ENCODE measurements around the gene CRYAA. TPM values are rescaled to one million over a fixed set of nuclear protein-coding genes. Genes with fewer than 3 reads are reported as not detected.
"Not testable (repeated sequence)": the region's sequence is repeated elsewhere in the genome, so short reads cannot be mapped to it uniquely, and the experiment has no call there.

The CRYAA gene
- not detected for total RNA-seq

DNA sequence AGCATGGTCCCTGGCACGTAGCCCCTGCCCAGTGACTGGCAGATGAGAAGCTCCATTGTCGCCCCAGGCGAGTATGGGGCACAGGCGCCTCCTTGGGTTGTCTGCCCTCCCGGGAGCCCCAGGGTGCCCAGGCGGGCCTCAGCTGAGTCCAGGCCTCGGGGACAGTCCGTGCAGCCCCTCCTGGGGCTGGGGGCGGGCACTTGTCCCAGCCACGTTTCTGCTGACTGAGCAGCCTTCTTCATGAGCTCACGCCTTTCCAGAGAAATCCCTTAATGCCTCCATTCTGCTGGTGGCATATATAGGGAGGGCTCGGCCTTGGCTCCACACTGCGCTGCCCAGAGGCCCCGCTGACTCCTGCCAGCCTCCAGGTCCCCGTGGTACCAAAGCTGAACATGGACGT is at the start of gene CRYAA:
Gene CRYAA (plus strand): TSS at position 301 of the 400 bp plus-strand sequence. CDS start 92 bp downstream, at position 393.
- not testable (repeated sequence) for ATAC-seq (ENCODE audit: insufficient number of reproducible peaks, low FRiP score, low read depth); H3K36me3 ChIP-seq; H3K4me1 ChIP-seq (ENCODE audit: control insufficient read depth in 1 of 2, low read depth in 2 of 2); H3K27ac ChIP-seq; H3K9me3 ChIP-seq; H3K27me3 ChIP-seq (replicated peaks; ENCODE audit: insufficient read depth); H3K4me3 ChIP-seq; DNase-seq (ENCODE audit: low spot score)

DNA sequence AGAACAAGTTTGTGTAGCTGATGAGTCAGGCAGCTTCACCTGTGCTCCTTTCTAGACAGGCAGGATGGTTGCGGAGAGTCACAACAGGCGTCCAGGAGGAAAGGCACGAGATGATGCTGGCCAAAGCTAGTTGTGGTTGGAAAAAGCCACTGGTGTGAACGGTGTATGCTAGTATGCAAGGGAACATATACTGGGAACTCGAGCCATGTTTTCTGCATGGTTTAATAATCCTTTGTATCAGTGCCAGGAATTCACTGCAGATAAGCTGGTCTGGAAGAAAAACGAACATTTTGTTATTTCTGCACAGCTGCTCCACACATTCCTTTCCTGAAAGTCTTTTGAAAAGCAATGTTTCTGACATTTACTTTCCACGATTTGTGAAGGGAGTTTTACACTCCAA is 38.7 kb upstream of the CRYAA start:
- H3K4me3 ChIP-seq; DNase-seq (ENCODE audit: low spot score); H3K4me1 ChIP-seq (ENCODE audit: control insufficient read depth in 1 of 2, low read depth in 2 of 2); H3K36me3 ChIP-seq; H3K9me3 ChIP-seq; ATAC-seq (ENCODE audit: insufficient number of reproducible peaks, low FRiP score, low read depth); H3K27ac ChIP-seq; H3K27me3 ChIP-seq (replicated peaks; ENCODE audit: insufficient read depth): not testable (repeated sequence)

- not testable (repeated sequence) for H3K4me1 ChIP-seq (ENCODE audit: control insufficient read depth in 1 of 2, low read depth in 2 of 2); DNase-seq (ENCODE audit: low spot score); H3K4me3 ChIP-seq; H3K36me3 ChIP-seq; H3K9me3 ChIP-seq; H3K27me3 ChIP-seq (replicated peaks; ENCODE audit: insufficient read depth); H3K27ac ChIP-seq; ATAC-seq (ENCODE audit: insufficient number of reproducible peaks, low FRiP score, low read depth)
Observed at GRCh38 chr21:43134520-43134919, 34.3 kb upstream of the CRYAA start.

DNA sequence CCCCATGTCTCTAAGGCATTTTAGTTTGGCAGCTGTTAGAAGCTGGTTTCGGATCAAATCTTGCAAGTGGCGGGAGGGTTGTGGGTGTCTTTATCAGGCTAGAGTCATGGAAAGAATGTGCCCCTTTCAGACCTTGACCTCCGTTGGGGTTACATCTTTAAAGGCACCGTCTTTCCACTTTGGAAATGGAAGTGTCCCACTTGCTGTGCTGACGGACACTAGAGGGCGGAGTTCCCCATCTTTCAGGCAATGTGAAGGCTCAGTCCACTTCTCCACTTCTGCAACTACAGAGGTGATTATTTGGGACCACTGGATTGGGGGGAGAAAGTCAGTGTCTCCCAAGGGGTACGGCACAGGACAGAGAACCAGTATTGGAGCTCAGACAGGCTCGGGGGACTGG is 29.9 kb upstream of the CRYAA start:
- H3K9me3 ChIP-seq; ATAC-seq (ENCODE audit: insufficient number of reproducible peaks, low FRiP score, low read depth); H3K36me3 ChIP-seq; H3K27me3 ChIP-seq (replicated peaks; ENCODE audit: insufficient read depth); DNase-seq (ENCODE audit: low spot score); H3K4me1 ChIP-seq (ENCODE audit: control insufficient read depth in 1 of 2, low read depth in 2 of 2); H3K27ac ChIP-seq; H3K4me3 ChIP-seq: not testable (repeated sequence)

DNA sequence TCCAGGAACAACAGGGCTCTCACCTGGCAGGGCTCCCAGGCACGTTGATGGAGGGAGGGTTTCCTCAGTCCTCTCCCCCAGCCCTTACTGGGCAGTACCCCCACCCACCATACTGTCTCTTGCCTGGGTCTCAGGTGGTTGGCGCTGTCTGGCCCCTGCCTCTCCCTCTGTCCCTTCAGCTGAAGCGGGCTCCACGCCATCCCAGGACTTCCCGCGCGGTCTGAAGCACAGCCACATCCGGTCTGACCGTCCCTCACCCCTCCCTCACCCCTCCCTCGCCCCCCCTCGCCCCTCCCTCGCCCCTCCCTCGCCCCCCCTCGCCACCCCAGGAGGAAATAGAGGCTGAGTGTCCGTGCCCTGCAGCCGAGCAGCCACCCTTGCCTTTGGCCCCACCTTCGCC is 27.4 kb upstream of the CRYAA start:
- not testable (repeated sequence) for DNase-seq (ENCODE audit: low spot score); ATAC-seq (ENCODE audit: insufficient number of reproducible peaks, low FRiP score, low read depth); H3K36me3 ChIP-seq; H3K9me3 ChIP-seq; H3K27me3 ChIP-seq (replicated peaks; ENCODE audit: insufficient read depth); H3K27ac ChIP-seq; H3K4me3 ChIP-seq; H3K4me1 ChIP-seq (ENCODE audit: control insufficient read depth in 1 of 2, low read depth in 2 of 2)

- not testable (repeated sequence) for H3K9me3 ChIP-seq; H3K36me3 ChIP-seq; H3K4me3 ChIP-seq; H3K27me3 ChIP-seq (replicated peaks; ENCODE audit: insufficient read depth); H3K27ac ChIP-seq; DNase-seq (ENCODE audit: low spot score); H3K4me1 ChIP-seq (ENCODE audit: control insufficient read depth in 1 of 2, low read depth in 2 of 2); ATAC-seq (ENCODE audit: insufficient number of reproducible peaks, low FRiP score, low read depth)
Observed at GRCh38 chr21:43146637-43147036, 22.2 kb upstream of the CRYAA start.

- not testable (repeated sequence) for ATAC-seq (ENCODE audit: insufficient number of reproducible peaks, low FRiP score, low read depth); H3K4me1 ChIP-seq (ENCODE audit: control insufficient read depth in 1 of 2, low read depth in 2 of 2)
Observed at GRCh38 chr21:43147999-43148398, 20.8 kb upstream of the CRYAA start.

GRCh38 chr21:43149344-43149743 is 19.5 kb upstream of the CRYAA start:
- ATAC-seq (ENCODE audit: insufficient number of reproducible peaks, low FRiP score, low read depth); H3K9me3 ChIP-seq; H3K27me3 ChIP-seq (replicated peaks; ENCODE audit: insufficient read depth); DNase-seq (ENCODE audit: low spot score); H3K4me1 ChIP-seq (ENCODE audit: control insufficient read depth in 1 of 2, low read depth in 2 of 2); H3K27ac ChIP-seq; H3K36me3 ChIP-seq; H3K4me3 ChIP-seq: not testable (repeated sequence)

More at GRCh38 chr21:43147999-43148398, 20.8 kb upstream of the CRYAA start:
- not testable (repeated sequence) for DNase-seq (ENCODE audit: low spot score); H3K4me3 ChIP-seq; H3K9me3 ChIP-seq; H3K36me3 ChIP-seq; H3K27ac ChIP-seq; H3K27me3 ChIP-seq (replicated peaks; ENCODE audit: insufficient read depth)

- not testable (repeated sequence) for H3K4me3 ChIP-seq; ATAC-seq (ENCODE audit: insufficient number of reproducible peaks, low FRiP score, low read depth); DNase-seq (ENCODE audit: low spot score)
Observed at GRCh38 chr21:43153601-43154000, 15.2 kb upstream of the CRYAA start.

GRCh38 chr21:43159279-43160175 is 9.3 kb upstream of the CRYAA start:
- H3K36me3 ChIP-seq; ATAC-seq (ENCODE audit: insufficient number of reproducible peaks, low FRiP score, low read depth); DNase-seq (ENCODE audit: low spot score): not testable (repeated sequence)

More at GRCh38 chr21:43153601-43154000, 15.2 kb upstream of the CRYAA start:
- H3K9me3 ChIP-seq; H3K36me3 ChIP-seq; H3K27ac ChIP-seq; H3K27me3 ChIP-seq (replicated peaks; ENCODE audit: insufficient read depth); H3K4me1 ChIP-seq (ENCODE audit: control insufficient read depth in 1 of 2, low read depth in 2 of 2): not testable (repeated sequence)

DNA sequence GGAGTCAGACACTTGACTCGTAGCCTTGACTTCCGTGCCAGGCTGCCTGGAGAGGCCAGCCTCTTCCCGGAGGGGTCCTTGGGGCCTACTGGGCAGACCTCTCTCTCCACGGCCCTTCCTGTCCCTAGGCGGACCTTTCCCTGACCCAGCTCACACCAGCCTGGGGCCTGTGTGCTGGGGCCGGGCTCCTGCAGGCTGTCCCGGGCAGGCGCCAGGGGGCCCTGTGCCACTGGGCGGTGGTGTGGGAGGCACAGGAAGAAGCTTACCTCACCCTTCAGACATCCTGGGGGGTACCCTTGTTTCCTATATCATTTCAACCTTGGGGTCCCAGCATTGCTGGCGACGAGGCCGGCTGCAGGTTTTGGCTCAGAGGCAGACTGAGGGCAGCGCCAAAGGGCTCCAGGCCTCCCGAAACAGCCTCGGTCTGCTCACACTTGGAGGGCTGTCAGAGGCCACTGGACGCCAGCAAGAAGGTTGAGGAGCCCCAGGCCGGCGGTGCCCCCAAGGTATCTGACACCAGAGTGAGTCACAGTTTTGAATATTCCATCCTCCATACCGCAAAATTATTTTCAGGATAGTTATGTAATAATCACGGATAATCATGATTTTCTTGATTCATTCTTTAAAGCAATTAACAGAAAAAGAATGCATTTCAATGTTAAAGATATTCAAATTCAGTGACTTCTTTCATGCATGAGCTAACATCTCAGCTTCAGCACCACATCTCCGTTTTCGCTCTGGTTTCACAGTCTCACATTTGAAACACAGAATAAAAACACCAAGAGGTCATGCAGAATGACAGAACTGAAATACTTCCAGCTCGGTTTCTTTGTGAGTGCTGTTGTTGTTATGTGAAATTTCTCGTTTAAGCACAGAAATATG is 6.7 kb upstream of the CRYAA start:
- H3K9me3 ChIP-seq; H3K27ac ChIP-seq; H3K4me1 ChIP-seq (ENCODE audit: control insufficient read depth in 1 of 2, low read depth in 2 of 2); ATAC-seq (ENCODE audit: insufficient number of reproducible peaks, low FRiP score, low read depth); H3K4me3 ChIP-seq; H3K36me3 ChIP-seq; DNase-seq (ENCODE audit: low spot score); H3K27me3 ChIP-seq (replicated peaks; ENCODE audit: insufficient read depth): not testable (repeated sequence)

More at GRCh38 chr21:43159279-43160175, 9.3 kb upstream of the CRYAA start:
- not testable (repeated sequence) for H3K4me3 ChIP-seq; H3K9me3 ChIP-seq; H3K27me3 ChIP-seq (replicated peaks; ENCODE audit: insufficient read depth); H3K4me1 ChIP-seq (ENCODE audit: control insufficient read depth in 1 of 2, low read depth in 2 of 2); H3K27ac ChIP-seq

GRCh38 chr21:43162708-43163205 is 6.1 kb upstream of the CRYAA start:
- DNase-seq (ENCODE audit: low spot score); H3K4me3 ChIP-seq; H3K9me3 ChIP-seq; H3K4me1 ChIP-seq (ENCODE audit: control insufficient read depth in 1 of 2, low read depth in 2 of 2); H3K27me3 ChIP-seq (replicated peaks; ENCODE audit: insufficient read depth); H3K27ac ChIP-seq; H3K36me3 ChIP-seq; ATAC-seq (ENCODE audit: insufficient number of reproducible peaks, low FRiP score, low read depth): not testable (repeated sequence)

All from thoracic aorta (tissue), 2 donors.